Renal cortex interstitium (tissue), 11 donors: ENCODE results near the gene ABR. TPM values are rescaled to one million over a fixed set of nuclear protein-coding genes. Genes with fewer than 3 reads are reported as not detected.
"Not testable (repeated sequence)": the region's sequence is repeated elsewhere in the genome, so short reads cannot be mapped to it uniquely, and the experiment has no call there.

Source experiments
- DNase-seq, 11 donors: peaks; one replicate each; pipeline ENCODE4 v3.0.0-alpha.2; 2013; ENCODE audit warnings: low read depth in 9 of 11, low spot score in 4 of 11; ENCODE audit errors: extremely low read depth in 1 of 11
- polyA plus RNA-seq, 3 donors: library from polyadenylated mRNA; unstranded; fragments of 120-200 nt; gene quantifications; one replicate each; pipeline ENCODE4 v1.2.1, GENCODE V29; 2013; ENCODE audit not compliant: insufficient read length in 3 of 3

ABR gene
- polyA plus RNA-seq, 3 donors = 57.1 to 65.6 (median 58.5) TPM

DNA sequence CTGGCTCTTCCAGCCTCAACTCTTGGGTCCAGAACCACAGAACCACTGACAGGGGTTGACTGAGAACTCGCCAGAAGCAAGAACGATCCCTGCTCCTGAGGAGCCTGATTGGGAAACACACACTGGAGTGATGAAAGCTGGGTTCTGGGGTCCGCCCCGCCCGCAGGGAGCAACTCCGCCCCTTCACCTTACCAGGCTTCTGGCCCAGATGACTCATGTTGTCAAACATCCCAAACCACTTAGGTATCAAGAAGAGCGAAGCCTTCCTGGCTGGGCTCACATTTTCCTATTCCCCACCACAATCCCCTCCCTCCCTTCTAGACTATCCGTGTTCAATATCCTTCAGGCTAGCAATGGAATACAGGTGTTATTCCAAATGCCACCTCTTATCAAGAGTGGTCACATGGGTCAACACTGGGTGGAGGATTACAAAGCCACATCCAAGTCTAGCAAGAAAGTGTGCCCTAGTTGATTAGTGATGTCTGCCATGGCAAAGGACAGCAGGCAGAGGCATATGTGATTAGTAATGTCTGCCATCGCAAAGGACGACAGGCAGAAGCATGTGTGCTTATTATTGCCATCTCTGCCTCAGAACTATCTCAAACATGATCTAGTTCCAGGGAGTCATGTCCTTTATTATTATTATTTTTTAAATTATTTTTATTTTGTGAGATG, 112.4 kb downstream of the ABR start:
- DNase-seq = no peak

DNA sequence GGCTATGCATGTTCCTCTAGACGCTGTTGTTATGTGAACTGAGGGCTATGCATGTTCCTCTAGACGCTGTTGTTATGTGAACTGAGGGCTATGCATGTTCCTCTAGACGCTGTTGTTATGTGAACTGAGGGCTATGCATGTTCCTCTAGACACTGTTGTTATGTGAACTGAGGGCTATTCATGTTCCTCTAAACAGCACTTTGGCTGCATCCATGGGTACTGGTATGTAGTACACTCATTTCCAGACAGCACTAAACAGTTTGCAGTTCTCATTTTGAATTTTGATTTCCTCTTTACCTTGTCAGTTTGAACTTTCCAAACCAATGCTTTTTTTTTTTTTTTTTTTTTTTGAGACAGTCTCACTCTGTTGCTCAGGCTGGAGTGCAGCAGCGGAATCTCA, 114.4 kb downstream of the ABR start:
- not testable (repeated sequence) for DNase-seq

DNA sequence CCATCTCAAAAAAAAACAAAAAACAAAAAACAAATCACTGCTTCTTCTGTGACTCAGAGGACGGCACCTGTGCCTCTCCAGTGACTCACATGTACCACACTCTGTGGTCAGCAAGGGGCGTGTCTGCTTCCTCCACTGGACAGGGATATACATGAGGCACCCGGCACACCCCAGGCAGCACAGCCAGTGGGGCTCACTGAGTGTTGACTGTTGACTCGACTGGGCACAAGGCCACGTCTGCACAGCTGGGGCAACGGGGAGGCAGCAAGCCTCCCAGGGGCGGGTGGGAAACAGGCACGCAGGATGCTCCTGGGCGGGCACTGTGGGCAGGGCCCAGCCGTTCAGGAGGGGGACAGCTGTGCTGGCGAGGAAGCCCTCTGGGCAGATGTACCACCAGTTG, 118.8 kb downstream of the ABR start:
- no peak for DNase-seq

DNA sequence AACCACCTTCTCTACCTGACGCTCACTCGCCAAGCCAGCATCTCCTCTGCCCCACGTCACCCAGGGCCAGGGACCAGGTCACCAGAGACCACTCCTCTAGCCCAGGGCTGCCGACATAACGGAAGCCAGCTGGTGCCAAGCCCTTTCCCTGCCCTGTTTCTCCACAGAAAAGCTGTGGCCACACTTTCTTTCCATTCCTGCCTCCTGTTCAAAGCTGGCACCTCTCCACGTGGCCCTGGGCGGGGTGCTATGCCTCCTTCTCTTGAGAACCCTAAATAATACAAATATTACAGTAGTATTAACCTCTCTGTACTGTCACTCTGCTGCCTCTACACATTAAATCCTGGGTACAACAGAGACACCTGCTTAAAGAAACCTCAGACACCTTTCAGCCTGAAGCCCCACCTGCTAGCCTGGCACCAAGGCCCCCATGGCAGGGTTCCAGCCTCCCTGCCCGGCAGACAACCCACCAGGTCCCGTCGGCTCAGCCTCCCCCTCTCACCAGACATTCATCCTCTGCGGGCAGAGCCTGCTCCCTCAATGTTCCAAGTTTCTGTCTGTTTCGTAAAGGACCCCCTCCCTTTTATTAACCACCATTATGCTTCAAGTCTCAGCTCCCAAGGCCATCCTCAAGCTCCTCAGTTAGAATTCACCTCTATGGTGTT, 120.5 kb downstream of the ABR start:
- DNase-seq = no peak

DNA sequence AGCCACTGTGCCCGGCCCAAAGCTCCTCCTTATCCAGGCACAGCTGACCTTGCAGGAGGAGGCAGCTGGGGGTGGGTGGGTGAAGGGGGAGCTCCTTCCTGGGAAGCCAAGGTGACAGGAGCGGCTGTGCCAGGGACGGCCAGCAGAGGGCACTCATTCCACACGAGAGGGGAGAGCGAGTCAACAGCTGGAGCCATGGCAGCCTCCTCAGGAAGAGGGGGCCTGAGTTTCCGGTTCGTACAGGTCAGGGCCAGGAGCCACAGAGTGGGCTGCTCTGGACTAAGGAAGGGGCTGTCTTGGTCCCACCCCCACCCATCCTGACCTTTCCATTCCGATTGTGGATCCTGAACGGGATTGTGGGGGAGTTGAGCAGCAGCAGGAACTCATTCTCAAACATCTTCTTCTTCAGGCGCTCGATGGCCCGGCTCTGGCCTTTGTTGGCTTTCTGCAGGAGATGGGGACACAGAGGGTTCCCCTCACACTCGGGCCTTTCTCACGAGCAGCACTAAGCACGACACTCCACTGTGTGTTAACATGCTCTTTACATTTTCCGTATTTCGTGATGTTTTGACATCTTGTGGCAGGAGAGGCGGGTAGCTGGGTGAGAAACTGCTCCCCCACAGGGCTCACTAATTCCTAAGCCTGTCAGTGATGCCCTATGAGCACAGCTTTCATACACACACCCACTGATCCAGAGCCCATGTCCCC, 121.2 kb downstream of the ABR start:
- DNase-seq = no peak

DNA sequence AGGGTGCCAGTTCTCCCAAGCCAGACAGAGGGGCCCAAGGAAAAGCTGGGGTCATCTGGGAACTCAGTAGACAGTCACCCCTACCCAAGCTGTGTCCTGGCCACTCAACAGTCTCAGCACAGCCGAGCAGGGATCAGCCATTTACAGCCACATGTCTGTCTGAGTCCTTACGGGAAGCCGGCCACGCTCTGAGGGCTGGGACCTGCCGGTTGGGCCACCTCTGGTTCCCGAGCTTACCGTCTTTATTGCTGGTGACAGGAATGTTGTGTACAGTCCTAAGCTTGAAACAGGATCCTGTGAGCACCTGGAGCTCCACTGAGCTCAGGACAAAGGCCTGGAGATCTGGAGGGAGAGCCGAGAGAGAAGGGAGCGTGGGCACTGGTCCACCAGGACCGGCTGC, 123.0 kb downstream of the ABR start:
- no peak for DNase-seq

DNA sequence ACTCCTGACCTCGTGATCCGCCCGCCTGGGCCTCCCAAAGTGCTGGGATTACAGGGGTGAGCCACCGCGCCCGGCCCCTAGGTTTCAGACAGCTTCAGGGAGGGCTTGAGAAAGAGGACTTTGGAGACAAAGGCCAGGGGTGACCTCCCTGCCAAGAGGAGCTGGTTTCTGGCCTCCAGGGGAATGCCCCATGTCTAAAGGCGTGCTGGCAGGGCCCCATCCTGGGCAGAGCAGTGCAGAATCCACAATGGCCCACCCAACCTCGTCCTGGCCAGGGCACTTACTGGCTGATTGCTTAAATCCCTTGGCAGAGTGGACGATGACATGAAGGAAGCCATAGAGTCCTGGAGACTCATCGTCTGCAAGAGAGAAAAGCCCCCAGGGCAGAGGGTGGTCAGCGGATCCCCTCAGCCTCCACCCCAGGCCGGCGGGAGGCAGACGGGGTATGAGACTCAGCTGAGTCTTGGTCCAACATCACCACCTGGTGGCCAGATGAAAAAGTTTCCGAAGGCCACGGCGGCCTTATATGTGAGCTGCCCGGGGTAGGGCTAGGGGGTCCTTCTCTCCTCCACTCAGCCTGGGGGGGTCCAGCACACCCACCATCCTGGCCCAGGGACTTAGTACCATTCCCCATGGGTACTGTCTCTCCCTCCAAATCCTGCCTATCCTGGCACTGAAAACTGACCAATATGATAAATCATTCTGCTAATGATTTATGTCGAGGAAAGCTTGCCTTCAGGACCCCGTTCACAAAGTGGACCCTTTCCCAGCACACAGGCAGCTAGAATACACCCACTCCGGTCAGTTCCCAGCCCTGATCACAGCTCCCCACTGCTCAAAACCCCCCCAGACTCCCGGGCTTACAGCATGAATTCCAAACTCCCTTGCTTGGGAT, 123.8 kb downstream of the ABR start:
- DNase-seq = no peak

DNA sequence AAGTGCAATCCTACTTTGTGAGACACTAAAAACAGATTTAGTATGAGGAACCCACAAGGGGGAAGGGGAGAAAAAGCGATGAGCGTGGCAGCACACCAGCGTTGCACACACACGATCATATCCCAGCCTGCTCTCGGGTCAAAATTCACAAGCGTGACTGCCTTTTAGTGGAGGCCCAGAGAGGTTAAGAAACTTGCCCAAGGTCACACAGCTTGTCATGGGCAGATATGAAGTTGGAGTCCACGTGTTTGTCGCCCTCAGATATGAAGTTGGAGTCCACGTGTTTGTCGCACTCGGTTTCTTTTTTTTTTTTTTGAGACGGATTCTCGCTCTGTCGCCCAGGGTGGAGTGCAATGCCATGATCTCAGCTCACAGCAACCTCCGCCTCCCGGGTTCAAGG, 124.5 kb downstream of the ABR start:
- no peak for DNase-seq

DNA sequence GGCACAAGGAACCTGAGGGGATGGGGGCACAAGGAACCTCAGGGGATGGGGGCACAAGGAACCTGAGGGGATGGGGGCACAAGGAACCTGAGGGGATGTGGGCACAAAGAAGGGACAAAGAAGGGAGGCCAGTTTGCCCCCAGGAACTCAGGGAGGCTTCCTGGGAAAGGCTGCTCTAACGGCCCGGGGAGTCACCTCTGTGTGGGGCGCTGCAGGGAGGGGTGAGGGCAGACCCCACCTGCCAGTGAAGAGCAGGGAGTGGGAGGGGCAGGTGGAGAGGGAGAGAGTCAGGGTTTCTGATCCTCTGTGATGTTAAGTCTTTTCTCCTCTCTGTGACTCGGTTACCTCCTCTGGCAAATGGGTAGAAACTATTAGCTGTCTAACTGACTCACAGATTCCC, 125.1 kb downstream of the ABR start:
- DNase-seq = no peak

DNA sequence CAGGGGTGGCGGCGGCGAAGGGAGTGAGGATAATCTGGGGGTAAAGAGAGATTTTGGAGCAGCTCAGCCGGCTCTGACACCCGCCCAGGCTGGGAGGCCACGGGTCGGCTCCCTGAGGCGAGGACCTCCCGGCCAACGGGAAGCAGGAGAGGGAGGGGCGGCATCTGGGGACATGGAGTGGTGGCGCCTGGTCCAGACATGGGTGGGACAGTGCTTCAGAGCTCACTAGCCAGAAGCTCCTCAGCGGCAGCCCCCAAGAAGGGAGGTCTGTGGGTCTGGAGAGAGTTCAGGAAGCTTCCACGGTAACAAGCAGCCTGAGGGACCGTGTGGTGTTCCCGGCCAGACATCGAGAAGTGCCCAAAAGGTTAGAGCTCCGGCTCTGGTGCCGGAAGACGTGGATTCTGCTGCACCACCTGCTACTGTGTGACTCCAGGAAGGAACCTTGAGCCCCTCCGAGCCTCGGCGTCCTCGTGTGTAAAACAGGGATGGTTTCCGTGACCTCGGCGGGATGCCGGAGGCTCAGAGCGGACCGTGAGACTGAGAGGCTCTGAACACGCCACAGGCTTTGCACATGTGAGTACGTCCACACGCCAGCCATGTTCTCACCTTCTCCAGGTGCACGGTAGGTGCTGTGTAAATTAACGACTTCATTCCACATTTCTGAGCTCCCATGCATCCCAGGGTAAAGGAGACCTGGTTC, 126.0 kb downstream of the ABR start:
- DNase-seq = no peak

DNA sequence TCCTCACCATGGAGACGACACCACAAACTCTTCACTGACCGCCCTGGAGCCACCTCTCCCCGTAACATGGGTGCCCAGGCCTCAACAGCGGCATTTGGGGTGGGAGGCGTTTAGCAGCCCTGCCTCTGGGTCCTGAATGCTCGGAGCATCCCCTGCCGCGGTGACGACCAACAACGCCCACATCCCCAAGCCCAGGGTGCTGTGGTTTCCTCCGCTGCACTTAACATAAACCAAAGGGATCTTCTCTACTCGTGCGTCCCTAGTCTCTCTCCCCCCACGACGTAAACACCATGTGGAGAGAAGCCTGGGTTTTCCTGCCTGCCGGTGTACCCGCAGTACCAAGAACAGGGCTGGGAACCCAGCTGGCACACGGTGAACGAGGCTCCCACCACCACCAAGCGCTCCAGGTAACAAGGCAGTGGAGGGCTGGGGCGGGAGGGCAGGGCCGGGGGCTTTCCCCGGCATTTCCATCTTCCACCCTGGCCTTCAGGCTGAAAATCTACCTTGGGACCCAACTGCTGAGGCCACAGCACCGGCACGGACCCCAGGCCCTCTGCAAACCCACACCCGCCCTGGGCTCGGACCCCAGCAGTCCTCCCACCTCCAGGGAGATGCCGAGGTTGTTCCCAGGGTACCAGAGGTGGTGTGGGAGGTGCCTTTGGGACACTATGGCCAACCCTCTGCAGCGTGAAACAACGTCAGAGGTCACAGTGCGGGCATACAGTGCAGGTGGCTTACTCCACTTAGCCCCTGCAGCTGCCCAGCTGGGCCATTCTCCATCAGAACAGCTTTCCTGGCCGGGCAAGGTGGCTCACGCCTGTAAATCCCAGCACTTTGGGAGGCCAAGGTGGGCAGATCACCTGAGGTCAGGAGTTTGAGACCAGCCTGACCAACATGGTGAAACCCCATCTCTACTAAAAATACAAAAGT, 128.5 kb downstream of the ABR start:
- DNase-seq = no peak

DNA sequence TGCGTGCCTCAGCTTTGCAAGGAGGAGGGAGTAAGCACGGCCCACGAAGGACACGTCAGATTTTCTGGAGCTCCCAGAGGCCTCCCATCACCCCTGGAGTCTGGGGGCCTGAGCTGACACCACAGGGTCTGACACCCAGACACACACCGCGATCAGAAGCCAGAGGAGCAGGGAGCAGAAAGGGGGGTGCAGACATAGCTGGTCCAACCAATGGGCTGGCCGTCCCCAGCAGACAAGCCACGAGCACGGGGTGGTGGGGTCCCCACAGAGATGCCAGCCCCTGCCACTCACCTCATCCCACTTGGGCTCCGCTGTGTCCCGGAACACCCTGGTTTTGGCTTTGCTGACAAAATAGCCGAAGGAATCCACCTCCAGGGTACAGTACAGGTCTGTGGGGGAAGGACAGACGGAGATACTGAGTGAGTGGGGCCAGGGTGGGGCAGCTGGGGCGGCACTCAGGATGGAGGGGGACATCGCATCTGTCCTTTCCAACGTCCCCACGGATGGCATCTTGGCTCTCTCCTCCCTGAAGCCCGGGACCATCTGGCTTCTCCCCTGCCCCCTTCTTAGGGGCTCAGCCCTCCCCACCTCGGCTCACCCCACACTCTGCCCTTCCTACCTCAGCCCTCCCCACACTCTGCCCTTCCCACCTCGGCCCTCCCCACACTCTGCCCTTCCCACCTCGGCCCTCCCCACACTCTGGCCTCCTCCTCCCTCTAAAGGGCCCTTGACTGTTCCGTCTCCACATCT, 129.4 kb downstream of the ABR start:
- DNase-seq = no peak

DNA sequence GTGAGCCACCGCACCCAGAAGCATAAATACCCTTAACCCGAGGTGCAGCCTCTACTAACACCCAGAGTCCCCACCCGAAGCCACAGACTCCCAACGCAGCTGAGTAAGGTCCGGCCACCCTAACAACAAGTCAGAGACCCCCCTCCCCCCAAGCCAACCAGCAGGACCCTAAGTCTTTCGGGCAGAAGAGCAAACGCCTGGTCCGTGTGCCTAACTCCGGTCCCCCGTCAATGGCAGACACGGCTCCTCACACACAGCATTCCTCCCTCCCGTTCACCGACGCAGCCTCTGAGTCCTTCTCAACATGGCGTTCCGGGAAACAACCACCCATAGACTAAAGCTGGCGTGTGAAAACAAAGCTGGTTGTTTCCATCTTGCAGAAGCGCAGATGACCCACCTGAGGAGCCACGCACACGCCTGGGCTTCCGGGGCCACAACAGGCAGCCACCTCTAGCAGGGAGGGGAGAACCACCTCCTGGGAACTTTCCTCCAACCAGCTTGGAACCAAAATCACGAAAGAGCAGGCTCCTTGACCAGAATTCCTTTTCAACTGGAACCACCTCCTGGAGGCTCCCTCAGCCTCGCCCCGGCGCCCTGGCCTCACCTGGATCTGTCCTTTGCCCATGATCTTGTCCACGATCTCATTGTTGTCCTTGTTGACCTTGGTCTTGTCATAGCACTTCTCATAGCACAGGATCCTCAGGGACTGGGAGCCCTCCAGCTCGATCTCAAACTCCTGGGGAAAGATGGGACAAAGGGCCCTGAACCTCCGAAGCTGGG, 130.1 kb downstream of the ABR start:
- no peak for DNase-seq

DNA sequence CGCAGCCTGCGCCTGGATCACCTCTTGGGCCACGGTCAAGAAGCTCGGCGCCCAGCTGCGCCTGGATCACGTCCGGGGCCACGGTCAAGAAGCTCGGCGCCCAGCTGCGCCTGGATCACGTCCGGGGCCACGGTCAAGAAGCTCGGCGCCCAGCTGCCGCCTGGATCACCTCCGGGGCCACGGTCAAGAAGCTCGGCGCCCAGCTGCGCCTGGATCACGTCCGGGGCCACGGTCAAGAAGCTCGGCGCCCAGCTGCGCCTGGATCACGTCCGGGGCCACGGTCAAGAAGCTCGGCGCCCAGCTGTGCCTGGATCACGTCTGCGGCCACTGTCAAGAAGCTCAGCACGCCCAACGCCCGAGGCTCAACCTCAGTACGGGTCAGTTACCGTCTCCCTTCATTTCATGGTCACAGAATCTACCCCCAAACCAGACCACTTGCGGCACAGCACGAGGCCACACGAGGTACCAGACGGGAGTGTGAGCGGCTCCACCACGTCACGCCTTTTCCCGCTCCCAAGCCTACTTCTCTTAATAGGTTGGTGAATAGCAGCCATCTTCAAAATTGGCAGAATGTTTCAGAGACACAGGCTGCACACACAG, 131.2 kb downstream of the ABR start:
- DNase-seq = not testable (repeated sequence)

DNA sequence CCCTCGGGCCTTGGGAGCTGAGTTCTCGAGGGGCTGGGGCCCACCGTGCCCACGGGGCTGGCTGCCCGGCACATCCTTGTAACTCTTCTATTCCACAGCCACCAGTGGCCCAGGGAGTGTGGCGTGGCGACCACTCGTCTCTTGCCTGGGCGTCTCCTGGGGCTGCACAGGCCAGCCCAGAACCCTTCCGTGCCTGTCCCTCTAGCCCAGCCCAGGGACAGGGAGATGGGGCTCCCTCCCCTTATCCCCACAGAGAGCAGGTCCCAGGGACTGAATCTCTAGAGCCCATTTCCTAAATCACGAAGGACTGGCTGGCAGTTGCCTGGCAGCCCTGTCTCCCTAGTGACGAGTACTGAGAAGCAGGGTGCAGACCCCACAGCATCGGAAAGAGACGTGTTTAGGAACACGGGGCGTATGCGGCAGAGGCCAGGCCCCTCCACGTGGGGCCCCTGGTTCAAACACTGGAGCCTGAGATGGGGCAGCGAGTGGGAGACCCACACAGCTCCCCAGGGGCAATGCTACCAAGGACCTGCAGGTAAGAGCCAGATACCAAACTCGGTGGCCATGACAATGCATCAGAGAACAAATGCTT, 131.8 kb downstream of the ABR start:
- no peak for DNase-seq
